Measurements from ENCODE around the gene RASA3. TPM values are rescaled to one million over a fixed set of nuclear protein-coding genes. Genes with fewer than 3 reads are reported as not detected.

The RASA3 gene
- total RNA-seq, 1 donor from 2014 or later: 11.7 TPM

- no peak for DNase-seq (ENCODE audit: low spot score)
Measured at GRCh38 chr13:113936166-113936965, 196.1 kb downstream of the RASA3 start.

DNA sequence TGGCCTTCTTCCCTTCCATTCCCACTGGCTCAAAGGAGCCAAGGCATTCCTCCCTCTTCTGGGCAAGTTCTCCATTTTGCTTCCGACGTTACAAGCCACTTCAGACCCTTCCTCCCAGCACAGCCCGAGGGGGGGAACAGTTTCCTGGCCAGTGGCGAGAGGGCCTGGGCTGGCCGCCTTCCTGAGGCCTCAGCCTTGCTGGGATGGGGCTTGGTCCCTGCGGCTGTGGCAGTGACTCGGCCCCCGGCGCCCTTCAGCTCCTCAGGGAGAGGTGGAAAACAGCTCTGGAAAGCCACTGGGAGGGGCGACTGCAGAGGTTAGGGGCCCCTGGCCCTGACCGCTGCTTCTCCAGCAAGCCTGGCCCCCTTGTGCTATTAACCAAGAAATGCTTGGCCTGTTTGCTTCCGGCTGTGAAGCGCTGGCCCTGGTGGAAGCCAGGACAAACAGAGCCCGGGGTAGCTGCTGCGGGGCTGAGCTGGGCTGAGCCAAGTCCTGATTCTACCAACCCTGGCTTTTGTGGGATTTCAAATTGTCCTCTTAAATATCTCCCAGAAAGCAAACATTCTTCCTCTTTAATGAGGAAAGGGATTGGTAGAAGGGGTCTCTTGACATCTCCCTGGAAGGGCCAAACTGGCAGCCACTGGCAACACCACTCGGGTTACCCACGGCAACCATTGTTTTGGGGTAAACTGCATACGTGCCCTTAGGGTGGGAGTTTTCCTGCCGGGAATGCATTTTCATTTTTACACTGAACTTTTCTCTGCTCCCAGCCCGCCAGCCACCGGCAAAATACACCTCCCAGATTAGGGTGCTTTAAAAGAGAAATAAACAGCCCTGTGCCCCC, 197.2 kb downstream of the RASA3 start:
- DNase-seq (ENCODE audit: low spot score): no peak

GRCh38 chr13:113934576-113934975, 197.8 kb downstream of the RASA3 start:
- no peak for DNase-seq (ENCODE audit: low spot score)

DNA sequence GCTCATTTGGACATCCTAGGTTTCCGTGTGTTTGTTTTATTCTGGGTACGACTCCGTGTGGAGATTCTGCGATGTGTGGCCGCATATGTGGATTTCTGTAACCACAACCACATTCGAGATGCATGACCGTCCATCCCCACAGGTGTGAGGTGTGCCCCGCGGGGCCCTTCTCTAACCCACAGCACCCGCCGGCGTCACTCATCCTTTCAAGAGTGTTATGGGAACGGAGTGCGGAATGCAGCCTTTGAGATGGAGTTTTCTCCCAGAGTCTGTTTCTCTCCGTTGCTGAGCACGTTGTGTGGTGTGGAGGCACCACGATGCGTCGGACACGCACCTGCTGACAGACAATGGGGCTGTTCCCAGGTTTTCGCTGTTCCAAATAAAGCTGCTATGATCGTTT, 198.5 kb downstream of the RASA3 start:
- no peak for DNase-seq (ENCODE audit: low spot score)

GRCh38 chr13:113931841-113932459, 200.5 kb downstream of the RASA3 start:
- DNase-seq (ENCODE audit: low spot score): no peak

GRCh38 chr13:113930671-113931637, 201.5 kb downstream of the RASA3 start:
- DNase-seq (ENCODE audit: low spot score): no peak

- DNase-seq (ENCODE audit: low spot score): no peak
Measured at GRCh38 chr13:113929628-113930615, 202.5 kb downstream of the RASA3 start.

GRCh38 chr13:113928685-113929627, 203.5 kb downstream of the RASA3 start:
- peak; percentile 76 for DNase-seq (ENCODE audit: low spot score)

Other genes with a start within 250 kb of the RASA3 start
- gene C13orf46, start 158.5 kb downstream of the RASA3 start, total RNA-seq: 11.8 TPM
- gene CFAP97D2, start 46.6 kb upstream of the RASA3 start, total RNA-seq: not detected
- gene CDC16, start 102.3 kb upstream of the RASA3 start, total RNA-seq: 54.2 TPM
- 34.2 TPM for gene UPF3A, start 149.0 kb upstream of the RASA3 start, total RNA-seq
- 17.7 TPM for gene CHAMP1, start 181.9 kb upstream of the RASA3 start, total RNA-seq

Measured in mucosa of gallbladder (tissue), 1 donor.